GM21423 (cell line): ENCODE measurements around the gene LRMDA.

Source experiments
- ATAC-seq: cut with Tn5 transposase; IDR thresholded peaks from one replicate; pipeline ENCODE4 v1.9.1; 2021; ENCODE audit warnings: mild to moderate bottlenecking, moderate library complexity; ENCODE audit not compliant: unreplicated experiment

LRMDA gene

DNA sequence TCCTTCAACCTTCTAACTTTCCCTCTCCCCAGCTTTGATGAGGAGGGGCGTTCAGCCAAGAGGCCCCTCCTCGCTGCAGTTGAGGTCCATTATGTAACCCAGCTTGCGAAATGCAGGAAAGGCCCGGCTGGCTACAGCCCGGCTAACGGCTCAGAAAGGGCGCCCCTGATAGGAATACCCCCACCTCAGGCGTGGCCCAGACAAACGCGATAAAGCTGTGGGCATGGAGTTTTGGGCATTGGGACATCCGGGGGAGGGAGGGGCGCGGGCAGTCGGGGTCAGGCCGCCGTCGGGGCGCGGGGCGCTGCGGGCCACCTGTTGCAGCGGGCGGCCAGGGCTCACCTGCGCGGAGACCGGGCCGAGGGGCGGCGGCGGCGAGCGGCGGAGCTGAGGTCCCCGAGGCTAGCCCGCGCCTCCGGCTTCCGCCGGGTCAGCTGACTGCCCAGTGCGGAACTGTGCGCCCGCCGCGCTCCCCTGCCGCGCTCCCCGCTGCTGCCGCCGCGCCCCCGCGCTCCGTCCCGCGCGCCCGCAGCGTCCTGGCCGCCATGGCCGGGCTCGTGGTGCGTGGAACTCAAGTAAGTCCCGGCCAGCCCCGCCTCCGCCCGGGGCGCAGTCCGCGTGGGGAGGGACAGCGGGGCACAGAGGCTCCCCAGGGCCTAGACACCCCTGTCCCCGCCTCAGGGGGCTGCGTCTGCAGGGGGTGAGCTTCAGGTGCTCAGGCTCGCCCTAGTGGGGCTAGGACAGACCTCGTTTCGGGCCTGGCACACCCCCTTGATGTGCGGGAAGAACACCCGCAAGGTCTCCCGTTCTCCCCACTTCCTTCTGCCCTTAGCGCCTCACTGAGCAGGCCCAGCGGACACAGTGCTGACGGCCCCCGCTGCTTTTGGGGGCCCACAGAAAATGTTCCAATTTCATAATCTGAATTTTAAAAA, at the start of gene LRMDA:
LRMDA (plus strand) TSS at position 445 of the 932 bp plus-strand sequence.
- ATAC-seq: no peak

GRCh38 chr10:75386128-75386527, 45.3 kb upstream of the LRMDA start:
- ATAC-seq: no peak

- ATAC-seq: no peak
These were observed 43.3 kb upstream of the LRMDA start for GRCh38 chr10:75388082-75388481.

GRCh38 chr10:75390178-75390577, 41.2 kb upstream of the LRMDA start:
- no peak for ATAC-seq

DNA sequence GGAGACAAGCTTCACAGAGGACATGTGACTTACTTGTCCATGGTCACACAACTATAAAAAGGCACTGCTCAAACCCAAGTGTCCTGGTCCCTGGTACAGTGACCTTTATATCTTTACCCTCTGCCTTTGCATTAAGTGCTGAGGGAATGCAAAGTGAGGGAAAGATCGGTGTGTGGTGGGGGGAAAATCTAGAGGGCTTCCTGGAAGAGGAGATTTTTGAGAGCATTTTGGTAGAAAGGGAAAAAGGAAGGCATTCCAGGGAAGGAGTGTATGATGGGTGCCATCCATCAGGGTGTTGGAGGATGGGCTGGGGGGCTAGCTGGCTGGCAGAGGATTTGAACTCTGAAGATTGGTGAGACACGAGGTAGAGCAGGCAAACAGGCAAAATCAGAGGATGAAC, 39.2 kb upstream of the LRMDA start:
- no peak for ATAC-seq

DNA sequence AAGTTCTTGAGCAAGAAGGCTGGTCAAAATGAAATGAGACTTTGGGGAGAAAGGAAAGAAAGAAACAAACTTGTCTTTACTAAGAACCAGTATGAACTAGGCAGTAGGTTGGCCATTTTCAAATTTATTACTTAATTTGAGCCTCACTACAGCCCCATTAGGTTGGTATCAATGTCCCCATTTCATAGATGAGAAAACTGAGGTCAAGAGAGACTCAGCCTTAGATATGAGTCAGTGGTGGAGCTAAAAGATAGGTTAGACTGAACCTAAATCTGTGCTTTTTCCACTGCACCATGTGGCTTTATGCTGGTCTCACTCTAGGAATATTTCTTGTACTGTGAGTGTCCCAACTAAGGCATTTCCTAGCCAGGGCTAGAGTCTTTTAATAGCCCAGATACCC, 38.7 kb upstream of the LRMDA start:
- ATAC-seq: no peak

DNA sequence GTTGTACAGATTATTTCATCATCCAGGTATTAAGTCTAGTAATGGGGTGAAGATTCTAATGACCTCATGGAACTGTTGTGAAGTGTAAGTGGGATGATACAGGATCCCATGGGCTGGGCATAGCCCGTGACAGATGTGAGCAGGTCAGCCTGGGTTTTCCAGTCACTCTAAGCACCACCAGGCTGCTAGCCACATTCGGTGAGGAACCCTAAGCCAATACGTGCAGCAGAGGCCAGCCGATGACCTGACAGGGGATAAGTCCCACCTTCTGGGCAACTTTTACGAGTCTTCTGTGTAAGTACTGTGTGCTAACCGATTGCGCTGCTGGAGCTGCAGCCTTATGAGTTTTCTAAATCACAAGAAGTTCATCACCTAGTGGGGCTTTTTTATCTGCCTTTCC, 37.2 kb upstream of the LRMDA start:
- no peak for ATAC-seq

- no peak for ATAC-seq
These were observed 36.1 kb upstream of the LRMDA start for GRCh38 chr10:75395066-75395931.

- no peak for ATAC-seq
These were observed 35.3 kb upstream of the LRMDA start for GRCh38 chr10:75395932-75396630.

- no peak for ATAC-seq
These were observed 34.6 kb upstream of the LRMDA start for GRCh38 chr10:75396631-75397495.

DNA sequence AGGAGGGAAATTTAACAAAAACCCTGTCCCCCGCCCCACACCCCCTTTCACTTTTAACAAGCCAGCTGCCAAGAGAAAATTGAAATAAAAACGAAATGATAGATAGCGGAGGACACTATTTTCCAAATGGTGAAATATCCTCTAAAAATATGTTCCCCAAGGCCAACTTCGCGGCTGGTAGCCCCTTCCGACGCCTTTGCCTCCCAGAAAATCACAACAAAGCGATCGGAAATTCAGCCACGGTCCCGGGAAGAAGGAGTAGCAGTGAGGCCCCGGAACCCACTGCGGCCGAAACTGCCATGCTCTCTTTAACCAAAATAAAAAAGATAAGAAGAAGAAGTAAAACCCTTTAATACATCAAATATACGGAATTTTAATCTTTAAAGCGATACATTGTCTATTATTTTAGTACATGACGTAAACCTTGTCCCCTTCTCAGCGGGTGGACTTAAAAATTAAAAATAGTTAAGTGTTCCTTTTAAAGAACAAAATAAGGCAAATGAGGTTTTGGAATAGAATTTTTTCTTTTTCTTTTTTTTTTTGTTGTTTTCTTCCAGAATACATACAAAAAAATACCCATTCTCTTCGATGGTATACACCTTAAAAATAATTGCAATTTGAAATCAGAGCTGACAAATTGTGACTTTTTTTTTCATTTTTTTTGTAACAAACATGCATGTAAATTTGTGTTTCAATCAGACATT, 33.8 kb upstream of the LRMDA start:
- no peak for ATAC-seq

GRCh38 chr10:75398200-75398691, 33.2 kb upstream of the LRMDA start:
- no peak for ATAC-seq

- ATAC-seq: no peak
These were observed 32.5 kb upstream of the LRMDA start for GRCh38 chr10:75398692-75399460.

DNA sequence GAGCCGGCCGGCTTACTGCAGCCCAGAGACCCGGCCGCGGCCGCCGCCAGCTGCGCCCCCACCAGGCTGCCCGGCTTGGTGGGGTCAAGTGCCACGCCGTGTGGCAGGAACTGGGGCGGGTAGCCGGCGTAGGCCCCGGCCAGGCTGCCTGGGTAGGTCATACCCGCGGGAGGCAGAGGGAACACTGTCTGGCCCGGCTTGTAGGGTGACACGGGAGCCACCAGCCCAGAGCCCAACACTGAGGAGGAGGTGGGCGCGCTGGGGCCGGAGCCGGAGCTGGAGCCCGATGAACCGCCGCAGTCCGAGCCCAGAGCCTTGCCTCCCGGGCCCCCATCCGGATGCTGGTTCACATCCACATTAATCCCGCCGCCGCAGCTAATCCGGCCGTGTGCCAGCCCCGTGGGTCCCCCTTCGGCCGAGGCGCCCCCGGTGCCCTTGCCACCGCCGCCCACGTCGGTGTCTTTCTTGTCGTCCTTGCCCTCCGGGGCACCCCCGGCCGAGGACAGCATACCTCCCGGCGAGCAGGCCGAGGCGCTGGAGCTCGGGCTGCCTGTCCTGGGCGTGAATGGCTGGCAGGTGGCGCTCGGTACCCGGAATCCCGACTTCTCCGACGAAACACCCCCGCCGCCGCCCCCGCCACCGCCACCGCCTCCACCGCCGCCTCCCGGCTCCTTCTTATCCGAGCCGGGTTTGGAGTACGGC, 31.8 kb upstream of the LRMDA start:
- no peak for ATAC-seq

DNA sequence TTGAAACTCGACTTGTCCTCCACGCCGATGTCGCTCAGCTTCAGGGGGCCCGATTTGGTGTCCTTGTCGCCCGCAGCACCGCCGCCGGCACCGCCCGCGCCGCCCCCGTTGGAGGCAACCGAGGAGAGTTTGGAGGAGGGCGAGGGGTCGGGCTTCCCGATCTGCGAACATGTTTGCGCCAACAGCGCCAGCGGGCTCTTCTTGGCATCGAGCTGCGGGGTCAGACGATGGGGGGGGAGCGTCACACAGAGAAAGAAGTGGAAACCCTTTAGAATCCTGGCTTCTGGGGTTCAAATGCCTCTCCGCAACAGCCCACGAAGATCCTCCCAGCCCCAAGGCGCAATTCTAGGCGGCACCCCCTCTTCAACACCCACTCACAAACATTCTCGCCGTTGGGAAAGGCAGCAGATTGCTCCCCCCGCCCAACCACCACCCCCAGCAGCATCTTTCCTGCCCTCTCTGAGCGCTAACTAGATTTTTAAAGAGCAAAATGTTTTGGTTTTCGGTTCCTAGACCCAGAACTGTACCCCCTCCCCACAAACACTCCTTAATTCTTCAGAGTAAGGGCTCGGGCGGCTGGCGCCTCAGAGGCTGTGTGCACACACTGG, 31.2 kb upstream of the LRMDA start:
- ATAC-seq: no peak

DNA sequence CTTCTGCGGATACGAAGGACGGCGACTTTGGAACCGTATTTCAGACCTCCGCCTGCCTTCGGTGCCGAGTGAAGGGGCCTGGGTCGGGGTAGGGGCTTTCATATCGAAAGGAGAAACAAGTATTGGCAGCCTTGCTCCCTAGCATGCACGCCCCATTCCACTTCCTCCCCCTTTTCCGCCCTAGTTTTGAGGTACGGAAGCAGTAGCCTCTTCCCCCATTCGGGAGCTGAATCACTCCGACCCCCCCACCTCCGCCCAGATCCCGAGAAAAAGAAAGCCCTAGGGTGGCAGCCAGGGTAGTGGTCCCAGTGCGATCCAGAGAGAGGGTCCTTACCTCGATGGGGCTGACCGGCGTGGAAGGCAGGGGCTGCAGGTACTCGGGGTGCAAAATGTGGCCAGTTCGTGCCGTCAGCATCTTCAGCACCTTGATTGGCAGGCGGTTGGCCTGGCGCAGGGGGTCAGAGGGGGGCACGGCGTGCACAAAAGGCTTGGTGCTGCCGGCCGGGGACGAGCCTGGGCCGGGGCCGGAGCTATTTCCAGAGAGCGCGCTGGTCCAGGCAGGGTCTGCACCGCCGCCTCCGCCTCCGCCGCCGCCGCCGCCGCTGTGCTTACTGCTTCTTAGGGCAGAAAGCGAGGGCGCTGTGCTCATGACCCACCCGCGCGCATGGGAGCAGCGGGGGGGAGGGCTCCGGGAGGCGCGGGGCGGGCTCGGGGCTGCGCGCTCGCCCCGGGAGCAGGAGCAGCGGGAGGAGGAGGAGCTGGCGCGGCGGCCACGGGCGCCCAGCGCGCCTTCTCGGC, 30.5 kb upstream of the LRMDA start:
- peak; percentile 27 for ATAC-seq
